AG10803 (cell line): ENCODE results near the gene TFF1.

Experiments used
- DNase-seq: peaks from one replicate; pipeline ENCODE4 v3.0.0; 2010; ENCODE audit warnings: low read depth
- H3K4me3 ChIP-seq: 2 replicates; pipeline ENCODE4 v1.5.1; 2011; ENCODE audit warnings: mild to moderate bottlenecking, low read length, control low read depth
- CTCF ChIP-seq: conservative IDR thresholded peaks from 2 replicates; pipeline ENCODE4 v1.5.1; 2011; ENCODE audit warnings: mild to moderate bottlenecking, low read length, control low read depth, inconsistent platforms

The TFF1 gene

GRCh38 chr21:42356650-42357049 is 9.7 kb downstream of the TFF1 start:
- no peak overlapping the region for H3K4me3 ChIP-seq
- TF ChIP-seq CTCF = no peak
- DNase-seq = no peak

GRCh38 chr21:42356046-42356445 is 10.3 kb downstream of the TFF1 start:
- no peak for TF ChIP-seq CTCF
- no peak for DNase-seq
- no peak overlapping the region for H3K4me3 ChIP-seq

GRCh38 chr21:42353623-42354022 is 12.7 kb downstream of the TFF1 start:
- no peak overlapping the region for H3K4me3 ChIP-seq
- no peak for TF ChIP-seq CTCF
- DNase-seq = no peak

- H3K4me3 ChIP-seq = no peak overlapping the region
- no peak for DNase-seq
- no peak for TF ChIP-seq CTCF
Observed at GRCh38 chr21:42352441-42353095, 13.8 kb downstream of the TFF1 start.

- DNase-seq = no peak
- no peak overlapping the region for H3K4me3 ChIP-seq
- no peak for TF ChIP-seq CTCF
Observed at GRCh38 chr21:42351626-42352440, 14.5 kb downstream of the TFF1 start.

- no peak within 1 kb of the TSS for H3K4me3 ChIP-seq
- DNase-seq = no peak
- no peak for TF ChIP-seq CTCF
Observed at GRCh38 chr21:42350927-42351426, 15.4 kb downstream of the TFF1 start, which contains the start of gene TFF2. Gene TFF2, minus strand, starts transcription at chr21:42350994. Its CDS starts 37 bp downstream, at chr21:42350957.

- H3K4me3 ChIP-seq = no peak overlapping the region
- no peak for TF ChIP-seq CTCF
- no peak for DNase-seq
Observed at GRCh38 chr21:42350318-42350910, 15.9 kb downstream of the TFF1 start.
